HepG2 (cell line): ENCODE data around the gene MEA1. TPM values are rescaled to one million over a fixed set of nuclear protein-coding genes. Genes with fewer than 3 reads are reported as not detected.

Source experiments
- ATF1 ChIP-seq: IDR thresholded peaks from 2 replicates; pipeline ENCODE4 v1.6.1; 2016; ENCODE audit warnings: mild to moderate bottlenecking, control low read depth
- CCDC6 ChIP-seq: sonication (generic); formaldehyde crosslinking; IDR thresholded peaks from 2 replicates; pipeline ENCODE4 v1.8.1; 2022; ENCODE audit warnings: mild to moderate bottlenecking, missing genetic modification reagents, moderate library complexity
- FOSL2 ChIP-seq: sonication (generic); formaldehyde crosslinking; IDR thresholded peaks from 2 replicates; pipeline ENCODE4 v1.4.0; 2020; ENCODE audit warnings: missing genetic modification reagents
- JUN ChIP-seq: sonication (generic); formaldehyde crosslinking; IDR thresholded peaks from 2 replicates; pipeline ENCODE4 v1.4.0; 2020; ENCODE audit warnings: mild to moderate bottlenecking, missing genetic modification reagents
- MXI1 ChIP-seq: IDR thresholded peaks from 3 replicates; pipeline ENCODE4 v1.6.1; 2012; ENCODE audit warnings: low read depth, low read length, inconsistent platforms, borderline replicate concordance
- POGZ ChIP-seq: sonication (generic); formaldehyde crosslinking; IDR thresholded peaks from 2 replicates; pipeline ENCODE4 v1.4.0; 2020; ENCODE audit warnings: mild to moderate bottlenecking, missing genetic modification reagents
- TFDP1 ChIP-seq: IDR thresholded peaks from 2 replicates; pipeline ENCODE4 v1.6.1; 2016; ENCODE audit warnings: missing compliant biosample characterization, missing genetic modification reagents, borderline replicate concordance
- ZNF34 ChIP-seq: sonication (generic); formaldehyde crosslinking; IDR thresholded peaks from 2 replicates; pipeline ENCODE4 v1.4.0; 2020; ENCODE audit warnings: mild to moderate bottlenecking, missing genetic modification reagents, borderline replicate concordance
- ZNF574 ChIP-seq: sonication (generic); formaldehyde crosslinking; IDR thresholded peaks from 2 replicates; pipeline ENCODE4 v1.4.0; 2020; ENCODE audit warnings: missing genetic modification reagents
- ZNF576 ChIP-seq: sonication (generic); formaldehyde crosslinking; IDR thresholded peaks from 2 replicates; pipeline ENCODE4 v1.4.0; 2020; ENCODE audit warnings: mild to moderate bottlenecking, missing genetic modification reagents
- ZNF646 ChIP-seq: sonication (generic); formaldehyde crosslinking; IDR thresholded peaks from 2 replicates; pipeline ENCODE4 v1.9.0; 2021; ENCODE audit warnings: mild to moderate bottlenecking, missing genetic modification reagents
- ZNF850 ChIP-seq: sonication (generic); formaldehyde crosslinking; conservative IDR thresholded peaks from 2 replicates; pipeline ENCODE4 v1.9.0; 2021; ENCODE audit warnings: mild to moderate bottlenecking, missing genetic modification reagents
- ZZZ3 ChIP-seq: sonication (generic); formaldehyde crosslinking; IDR thresholded peaks from 2 replicates; pipeline ENCODE4 v1.4.0; 2020; ENCODE audit warnings: missing genetic modification reagents, mild to moderate bottlenecking, borderline replicate concordance
- polyA plus RNA-seq, 8 experiments: library from polyadenylated mRNA; depleted of rRNA in 3 of 8; stranded (reverse) in 7 of 8; unstranded in 1 of 8; fragments of >200 nt; fragmentation: Illumina TruSeq in 4 of 8; extraction: Trizol in 4 of 8; gene quantifications; 2 replicates each; pipeline versions ENCODE4 v1.2.1 to v1.2.3, GENCODE V29; 2011 to 2016; ENCODE audit warnings: low read depth in 4 of 8, missing spikeins in 1 of 8, mixed read lengths in 1 of 8; ENCODE audit not compliant: insufficient read depth in 1 of 8
- total RNA-seq, 5 experiments: library from RNA; depleted of rRNA; stranded (reverse); fragments of >200 nt; fragmentation: Illumina TruSeq; extraction: Trizol; gene quantifications; 2 replicates each; pipeline ENCODE4 v1.2.3, GENCODE V29; 2016; ENCODE audit warnings: low read depth in 1 of 5
- TF ChIP-seq, protein P1 (sequence below): sonication (generic); formaldehyde crosslinking; IDR thresholded peaks from 2 replicates; pipeline ENCODE4 v1.8.1; 2023; ENCODE audit warnings: mild to moderate bottlenecking, moderate library complexity, missing genetic modification reagents

Gene MEA1
- total and polyA plus RNA-seq, 2 of the 13 experiments (the other 11 are each of a cell fraction or from before 2014, with no cell fraction given) = 75.6 to 86.2 TPM

DNA sequence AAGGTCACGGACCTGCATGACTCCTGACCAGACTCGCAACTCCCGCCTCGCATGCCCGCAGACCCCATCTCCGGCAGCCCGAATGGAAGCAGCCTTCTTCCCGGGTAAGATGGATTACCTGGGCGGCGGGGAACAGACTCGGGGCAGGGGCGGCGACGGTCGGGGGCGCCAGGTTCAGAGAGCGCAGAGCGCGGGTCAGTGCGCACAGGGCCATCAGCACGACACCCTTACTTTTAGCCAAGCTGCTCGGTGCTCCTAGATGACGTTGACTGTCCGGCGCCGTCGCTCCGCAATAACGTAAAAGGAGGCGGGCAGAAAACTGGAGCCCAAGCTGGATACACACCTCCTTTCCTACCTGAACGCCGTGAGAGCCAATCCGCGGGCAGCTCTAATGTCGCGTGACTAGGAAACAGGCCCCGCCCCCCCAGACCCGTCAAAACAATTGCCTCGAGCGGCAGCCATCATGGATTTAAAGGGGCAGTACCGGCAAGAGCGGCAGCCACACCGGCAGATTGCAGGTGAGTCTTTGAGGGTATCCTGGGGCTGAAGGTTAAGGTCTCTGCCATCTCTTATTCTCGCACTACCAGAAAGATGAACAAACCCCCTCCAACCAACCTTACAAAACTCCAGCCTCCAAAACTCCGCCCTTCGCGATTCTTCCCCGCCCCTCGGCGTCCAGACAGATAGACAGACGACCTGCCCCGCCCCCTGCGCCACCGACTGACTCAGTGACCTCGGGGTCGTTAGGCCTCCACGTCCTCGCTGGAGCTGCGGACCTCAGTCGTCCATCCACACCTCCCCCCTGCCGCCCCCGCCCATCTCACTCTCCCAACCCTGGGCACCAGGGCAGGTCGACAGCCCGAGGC, 45.7 kb upstream of the MEA1 start, which contains the start of the genes KLC4 and MRPL2 (continued):
- TF ChIP-seq ZNF646 (CRISPR knock-in tag) (no peak), TFDP1 (CRISPR knock-in tag) (peak; percentile 66; the same call in 1 of the 2 replicates), JUN (CRISPR knock-in tag) (peak; percentile 57), FOSL2 (peak; percentile 85), ATF1 (CRISPR knock-in tag) (peak; percentile 100), ZNF574 (CRISPR knock-in tag) (peak; percentile 89), ZZZ3 (peak; percentile 56; the same call in 1 of the 2 replicates), ZNF34 (CRISPR knock-in tag) (peak; percentile 90), POGZ (peak; percentile 82), ZNF576 (no peak), CCDC6 (peak; percentile 72; the same call in 1 of the 2 replicates), ZNF850 (CRISPR knock-in tag) (no peak), MXI1 (peak; percentile 95; the same call in 2 of the 3 replicates)
- TF ChIP-seq, protein P1, sequence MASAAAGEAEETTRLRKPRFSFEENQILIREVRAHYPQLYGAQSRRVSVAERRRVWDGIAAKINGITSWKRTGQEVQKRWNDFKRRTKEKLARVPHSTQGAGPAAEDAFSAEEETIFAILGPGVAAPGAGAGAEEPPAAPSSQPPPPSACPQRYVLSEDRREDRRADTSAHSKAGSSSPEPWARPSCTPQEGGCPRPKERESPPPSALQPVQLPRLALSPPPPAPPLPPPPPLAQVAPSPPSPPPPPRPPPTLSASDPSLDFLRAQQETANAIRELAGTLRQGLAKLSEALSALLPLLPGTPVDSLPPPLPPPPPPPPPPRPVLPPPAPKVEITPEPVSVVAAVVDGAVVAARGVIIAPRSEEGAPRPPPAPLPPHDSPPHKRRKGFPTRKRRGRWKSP = peak; percentile 19; the same call in 1 of the 2 replicates
